CD4-positive, alpha-beta T cell treated with Interferon gamma for 1 hour (primary cell): ENCODE measurements around the gene RAC2.

ENCODE experiments used
- DNase-seq: peaks from one replicate; pipeline ENCODE4 v3.0.0-alpha.2; 2020

RAC2 gene

DNA sequence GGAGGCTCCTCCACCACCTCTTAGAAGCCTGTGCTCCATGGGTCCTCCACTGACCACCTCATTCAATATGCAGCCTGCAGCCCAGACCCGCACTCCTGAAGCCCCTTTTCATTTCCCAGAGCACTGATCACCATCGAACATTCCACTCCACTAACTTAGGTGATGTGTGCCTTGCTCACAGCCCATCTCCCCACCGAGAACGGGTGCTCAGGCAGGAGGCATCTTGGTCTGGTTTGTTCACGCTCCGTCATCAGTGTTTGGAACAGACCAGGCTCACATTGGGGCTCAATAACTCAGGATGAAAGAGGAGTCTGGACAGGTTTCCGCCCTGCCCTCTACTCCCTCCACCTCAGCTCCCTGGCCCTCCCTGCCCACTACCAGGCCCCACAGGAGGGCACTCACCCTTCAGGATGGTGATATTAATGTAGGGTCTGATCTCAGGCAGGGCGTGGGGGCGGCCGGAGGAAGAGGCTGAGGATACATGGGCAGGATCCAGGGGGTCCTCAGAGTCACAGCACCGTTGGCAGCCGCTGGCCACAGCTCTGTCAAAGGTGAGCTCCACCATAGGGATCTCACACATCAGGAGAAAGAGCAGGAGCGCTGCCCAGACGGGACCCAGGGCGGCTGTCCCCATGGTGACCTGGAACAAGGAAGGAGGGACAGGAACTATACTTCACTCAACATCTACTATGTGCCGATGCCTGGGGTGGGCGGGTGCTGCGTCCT lies 59.1 kb downstream of the RAC2 start:
- DNase-seq, result no peak

DNA sequence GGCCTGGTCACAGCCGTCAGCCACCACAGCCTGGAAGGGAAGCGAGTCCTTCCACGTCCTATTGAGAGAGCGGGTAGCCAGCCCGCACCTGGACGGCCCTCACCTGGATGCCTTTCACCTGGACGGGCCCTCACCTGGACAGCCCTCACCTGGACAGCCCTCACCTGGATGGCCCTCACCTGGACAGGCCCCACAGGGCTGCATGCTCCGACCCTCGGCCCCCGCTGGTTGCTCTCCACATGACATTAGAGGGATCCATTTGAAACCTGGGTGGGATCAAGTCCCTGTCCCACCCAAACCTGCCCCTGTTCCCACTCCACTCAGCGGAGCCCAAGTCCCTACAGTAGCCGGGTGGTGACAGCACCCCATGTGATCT lies 59.7 kb downstream of the RAC2 start:
- DNase-seq, result no peak

DNA sequence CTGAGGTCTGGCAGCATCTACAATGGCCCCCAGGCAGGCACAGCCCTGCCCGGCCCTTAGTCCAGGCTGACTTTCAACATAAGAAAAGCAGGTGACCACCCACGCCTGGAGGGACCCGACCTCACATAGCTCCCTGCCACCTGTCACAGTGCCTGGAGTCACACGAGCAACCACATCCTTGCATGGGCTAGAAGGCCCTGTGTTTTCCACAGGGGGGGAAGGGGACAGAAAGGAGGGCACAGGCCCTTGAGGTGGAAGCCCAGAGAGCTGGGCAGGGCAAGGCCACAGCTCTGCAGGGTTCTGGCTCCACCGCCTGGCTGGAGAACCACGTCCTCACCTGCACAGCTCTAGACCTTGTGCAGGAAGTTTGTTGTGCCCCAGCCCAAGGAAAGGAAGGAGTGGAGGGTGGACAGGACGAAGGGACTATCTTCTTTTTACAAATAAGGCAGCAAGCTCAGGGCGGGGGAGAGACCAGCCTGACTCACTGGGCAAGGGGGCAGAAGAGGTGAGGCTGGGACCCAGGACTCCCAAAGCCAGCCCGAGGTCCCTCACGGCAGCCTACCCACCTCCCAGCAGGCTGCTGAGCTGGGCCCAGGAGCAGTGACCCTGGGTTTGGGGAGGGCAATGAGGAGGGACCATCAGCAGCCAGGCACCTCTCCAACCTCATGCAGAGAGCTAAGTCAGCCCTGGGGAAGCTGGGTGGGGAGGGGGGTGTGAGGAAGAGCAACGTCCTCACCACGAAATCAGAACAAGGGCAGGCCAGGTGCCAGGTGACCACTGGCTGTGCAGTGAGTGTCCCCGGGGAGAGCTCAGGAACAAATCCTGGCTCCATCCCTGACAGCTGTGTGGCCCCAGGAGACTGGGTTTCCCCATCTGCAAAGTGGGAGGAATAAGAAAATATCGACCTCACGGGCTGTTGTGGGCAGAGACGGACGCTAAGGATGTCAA lies 60.4 kb downstream of the RAC2 start:
- no peak for DNase-seq

DNA sequence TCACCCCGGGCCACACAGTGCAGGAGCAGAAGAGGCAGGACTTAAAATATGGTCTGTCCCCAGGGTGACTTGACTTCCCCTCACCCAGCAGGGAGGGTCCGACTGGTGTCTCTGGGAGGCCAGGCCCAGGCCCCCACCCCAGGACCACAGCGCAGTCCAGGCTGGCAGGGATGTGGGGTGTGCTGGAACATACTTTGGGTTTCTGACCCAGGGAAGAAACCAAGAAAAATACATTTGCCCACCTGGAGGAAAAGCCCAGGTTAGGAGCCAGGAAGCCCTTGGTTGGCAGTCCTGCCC lies 61.2 kb downstream of the RAC2 start:
- DNase-seq, result no peak

GRCh38 chr22:37182101-37182948 lies 61.7 kb downstream of the RAC2 start:
- no peak for DNase-seq

DNA sequence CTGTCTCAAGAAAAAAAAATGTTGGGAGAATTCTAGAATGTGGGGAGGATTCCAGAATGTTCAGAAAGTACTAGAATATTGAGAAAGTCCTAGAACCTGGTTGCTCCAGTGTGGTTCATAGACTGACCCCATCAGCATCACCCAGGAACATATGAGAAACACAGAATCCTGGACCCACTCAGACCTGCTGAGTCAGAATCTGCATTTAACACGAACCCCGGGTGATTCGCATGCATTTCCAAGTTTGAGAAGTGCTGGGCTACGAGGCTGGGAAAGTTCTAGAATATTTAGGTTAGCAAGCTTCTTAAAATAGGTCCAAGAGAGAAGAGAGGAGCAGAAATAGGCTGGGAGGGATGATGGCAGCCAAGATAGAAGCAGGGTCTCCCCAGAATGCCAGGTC lies 62.4 kb downstream of the RAC2 start:
- DNase-seq, result no peak

- DNase-seq, result no peak
These were observed 63.4 kb downstream of the RAC2 start for GRCh38 chr22:37180531-37181231.

GRCh38 chr22:37179622-37180420 lies 64.2 kb downstream of the RAC2 start:
- DNase-seq, result no peak

GRCh38 chr22:37179126-37179470 lies 65.0 kb downstream of the RAC2 start:
- no peak for DNase-seq

- DNase-seq, result no peak
These were observed 65.5 kb downstream of the RAC2 start for GRCh38 chr22:37178350-37179125.

DNA sequence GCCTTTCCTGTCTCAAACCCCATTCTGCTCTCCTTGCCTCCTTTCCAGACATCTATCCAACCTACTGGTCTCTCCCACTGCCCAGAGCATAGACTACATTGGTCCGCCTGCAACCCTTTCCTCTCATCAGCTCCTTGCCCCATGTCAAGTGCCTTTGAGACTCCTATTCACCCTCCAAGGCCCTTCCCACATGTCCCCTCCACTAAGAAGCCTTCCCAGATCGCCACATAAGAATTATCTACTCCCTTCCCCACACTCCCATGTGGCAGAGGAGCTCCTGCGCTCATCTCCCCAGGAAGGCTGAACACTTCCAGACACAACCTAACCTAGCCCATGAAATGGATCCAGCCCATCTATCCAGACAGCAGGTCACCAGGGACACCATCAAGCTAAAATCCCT lies 66.3 kb downstream of the RAC2 start:
- DNase-seq, result no peak

- no peak for DNase-seq
These were observed 66.8 kb downstream of the RAC2 start for GRCh38 chr22:37177221-37177620.

GRCh38 chr22:37176464-37177061 lies 67.5 kb downstream of the RAC2 start:
- peak; percentile 32 for DNase-seq

DNA sequence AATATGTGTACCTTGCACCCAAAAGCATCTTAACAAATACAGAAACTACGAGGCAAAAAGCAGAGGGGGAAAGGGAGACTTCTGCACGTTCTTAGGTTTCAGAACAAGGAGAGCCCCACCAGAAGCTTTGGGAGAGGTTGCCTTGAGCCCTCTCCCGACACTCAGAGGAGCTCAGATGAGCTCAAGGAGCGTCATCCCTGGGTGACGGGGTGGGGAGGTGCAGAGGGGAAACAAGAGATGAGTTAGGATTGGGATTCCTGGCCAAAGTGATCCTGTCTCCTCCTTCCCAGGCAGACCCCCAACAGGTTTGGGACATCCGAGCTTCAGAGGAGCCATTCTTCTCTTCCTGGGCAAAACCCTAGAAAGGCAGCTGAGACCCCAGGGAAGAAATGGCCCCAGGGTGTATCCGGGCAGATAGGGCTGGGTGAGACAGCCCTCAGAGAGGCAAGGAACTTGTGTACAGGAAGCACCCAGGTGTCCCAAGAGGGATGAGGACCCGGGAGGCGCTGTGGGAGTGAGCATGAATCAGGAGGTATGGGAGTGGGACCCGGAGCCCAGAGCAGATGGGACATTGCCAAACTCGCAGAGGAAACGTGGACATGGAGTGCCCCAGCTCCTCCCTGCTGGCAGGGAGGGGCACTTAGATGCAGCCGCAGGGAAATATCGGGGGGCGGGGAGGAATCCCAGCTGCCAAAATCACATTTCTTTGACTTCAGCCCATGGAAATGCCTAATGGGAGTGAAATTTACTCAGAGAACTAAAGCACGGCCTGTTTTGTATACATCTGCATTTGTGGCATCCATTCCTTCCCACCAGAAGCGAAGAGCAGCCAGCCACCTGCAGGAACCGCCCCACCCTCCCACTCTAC lies 68.4 kb downstream of the RAC2 start:
- DNase-seq, result no peak
